Right cardiac atrium (tissue), 5 donors: ENCODE results near the gene BAG3. TPM values are rescaled to one million over a fixed set of nuclear protein-coding genes. Genes with fewer than 3 reads are reported as not detected.
A peak's percentile ranks its signal among the peaks of the same experiment; 100 is the strongest.
"Not testable (repeated sequence)": the region's sequence is repeated elsewhere in the genome, so short reads cannot be mapped to it uniquely, and the experiment has no call there.

ENCODE experiments used
- ATAC-seq, 2 donors: fragments of 200-7000 bp; cut with Tn5 transposase; one replicate each; pipeline versions ENCODE4 v1.8.0 to v1.9.1; 2020; ENCODE audit warnings: moderate library complexity in 2 of 2, mild to moderate bottlenecking in 1 of 2
- DNase-seq, 3 donors: peaks; one replicate each; pipeline ENCODE4 v3.0.0-alpha.2; 2020
- H3K27ac ChIP-seq: one replicate; pipeline ENCODE4 v1.5.1; 2013; ENCODE audit warnings: mild to moderate bottlenecking, low read length, control low read depth, moderate library complexity
- H3K27me3 ChIP-seq: one replicate; pipeline ENCODE4 v1.6.1; 2013; ENCODE audit not compliant: control insufficient read depth, insufficient read depth
- H3K4me1 ChIP-seq: one replicate; pipeline ENCODE4 v1.6.1; 2013; ENCODE audit warnings: low read length; ENCODE audit not compliant: control insufficient read depth, insufficient read depth
- H3K4me3 ChIP-seq: one replicate; pipeline ENCODE4 v1.5.1; 2013; ENCODE audit warnings: low read length, control low read depth
- H3K9me3 ChIP-seq: one replicate; pipeline ENCODE4 v1.6.1; 2013; ENCODE audit warnings: low read length; ENCODE audit not compliant: control insufficient read depth
- WGBS: extraction: QIAGEN DNeasy Blood & Tissue Kit; methylation state at CpG from one replicate; pipeline ENCODE4 v1.1.7; 2013; 5-methylcytosine and 5-hydroxymethylcytosine counted together
- intact Hi-C, 4 donors: fragments of 100-400 bp; cut with DNase I; formaldehyde crosslinking; loops; one replicate each; pipeline versions ENCODE4 v1.11.0 to v1.14.0; 2022 to 2023
- polyA plus RNA-seq: library from polyadenylated mRNA; stranded (reverse); fragments of 200-250 nt; gene quantifications from one replicate; pipeline ENCODE4 v1.2.3, GENCODE V29; 2013
- total RNA-seq, 4 donors: library from RNA; stranded (reverse); fragmentation: NEBNext Ultra II Directional; extraction: Animal tissue kit (Norgen Biotek cat#: 25700); gene quantifications; one replicate each; pipeline ENCODE4 v1.2.1, GENCODE V29; 2021
- donor health status: healthy with polysubstance abuse.
- donor health status: DM: no; HTN: yes; CAD: no.
- donor health status: DM: no; HTN: no; CAD: no.
- donor health status: DM: no; HTN: yes; CAD: no; lungs with severe emphysema.
- donor health status: DM: yes; HTN: yes; CAD: no.

Gene BAG3
- total and polyA plus RNA-seq, 5 donors = 111 to 166 (median 134) TPM

GRCh38 chr10:119654540-119654939, 3.4 kb downstream of the BAG3 start:
- WGBS = 47% methylated on average over 6 of the region's 6 CpGs
- peak; percentile 10 to 45 for ATAC-seq
- peak; percentile 53 to 70 (median 63) for DNase-seq
- Histone ChIP-seq H3K9me3 (no peaks in the 10 kb centered on the region), H3K4me1 (peaks cover 19% of the 10 kb centered on the region), H3K27ac (peak overlapping the region; percentile 83), H3K27me3 (no peaks in the 10 kb centered on the region), H3K4me3 (no peak overlapping the region)
- intact Hi-C loops = no loop called here

GRCh38 chr10:119655566-119656001, 4.4 kb downstream of the BAG3 start:
- Histone ChIP-seq H3K4me1 (peaks cover 19% of the 10 kb centered on the region), H3K27me3 (no peaks in the 10 kb centered on the region), H3K27ac (peak overlapping the region; percentile 85), H3K4me3 (no peak overlapping the region), H3K9me3 (no peaks in the 10 kb centered on the region)
- WGBS = 19% methylated on average over 11 of the region's 11 CpGs
- intact Hi-C loops = no loop called here
- ATAC-seq = peak in 1 of 2 donors; percentile 57
- DNase-seq = peak; percentile 62 to 73 (median 67)

DNA sequence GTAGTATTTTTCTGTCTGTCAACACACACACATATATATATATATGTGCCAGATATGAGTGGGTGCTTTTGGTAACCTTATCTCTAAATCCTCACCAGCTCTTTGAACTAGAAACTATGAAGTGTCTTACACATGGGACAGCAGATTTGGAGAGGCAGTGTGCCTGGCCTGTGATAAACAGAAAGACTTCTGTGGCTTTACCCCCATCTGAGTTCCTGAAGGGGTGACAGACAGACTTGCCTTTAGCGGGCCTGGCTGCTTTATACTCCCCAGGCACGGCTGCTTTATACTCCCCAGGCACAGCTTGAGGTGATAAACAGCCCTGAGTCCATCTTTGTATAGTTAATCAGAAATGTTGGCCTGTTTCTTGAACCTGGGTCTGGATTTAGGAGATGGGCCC, 5.6 kb downstream of the BAG3 start:
- intact Hi-C loops = no loop called here
- Histone ChIP-seq H3K9me3 (no peaks in the 10 kb centered on the region), H3K27me3 (no peaks in the 10 kb centered on the region), H3K4me3 (no peak overlapping the region), H3K27ac (peak overlapping the region; percentile 93), H3K4me1 (peaks cover 19% of the 10 kb centered on the region)
- WGBS = 54% methylated on average over 2 of the region's 2 CpGs
- no peak for ATAC-seq
- DNase-seq = no peak

DNA sequence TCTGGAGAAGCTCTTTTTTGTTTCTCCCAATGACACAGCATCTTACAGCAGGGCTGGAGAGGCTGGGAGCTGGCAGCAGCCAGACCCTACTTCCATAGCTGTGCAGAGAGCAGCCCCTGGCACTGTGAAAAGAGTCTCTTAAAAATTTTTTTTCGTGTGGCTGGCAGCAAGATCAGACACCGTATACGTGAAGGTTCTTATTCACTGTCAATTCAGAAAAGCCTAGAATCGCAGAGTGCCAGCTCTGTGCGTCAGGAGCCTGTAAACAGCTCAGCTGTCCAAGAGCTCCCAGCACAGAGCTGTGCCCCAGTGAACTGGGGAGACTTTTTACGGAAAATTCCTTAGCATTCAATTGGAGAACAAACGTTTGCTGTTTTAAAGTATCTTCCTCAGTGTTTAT, 6.5 kb downstream of the BAG3 start:
- Histone ChIP-seq H3K9me3 (no peaks in the 10 kb centered on the region), H3K4me1 (peaks cover 21% of the 10 kb centered on the region), H3K27me3 (no peaks in the 10 kb centered on the region), H3K4me3 (no peak overlapping the region), H3K27ac (peak overlapping the region; percentile 93)
- WGBS = 36% methylated on average over 7 of the region's 7 CpGs
- DNase-seq = no peak
- intact Hi-C loops = no loop called here
- no peak for ATAC-seq

GRCh38 chr10:119658274-119658673, 7.1 kb downstream of the BAG3 start:
- H3K27ac ChIP-seq = peak overlapping the region; percentile 89
- no peak overlapping the region for H3K4me3 ChIP-seq
- no peaks in the 10 kb centered on the region for H3K27me3 ChIP-seq
- H3K4me1 ChIP-seq = peaks cover 21% of the 10 kb centered on the region
- peak; percentile 90 to 95 for ATAC-seq
- 29% methylated on average over 13 of the region's 13 CpGs for WGBS
- intact Hi-C loops = no loop called here
- H3K9me3 ChIP-seq = no peaks in the 10 kb centered on the region
- peak; percentile 88 to 93 (median 91) for DNase-seq

DNA sequence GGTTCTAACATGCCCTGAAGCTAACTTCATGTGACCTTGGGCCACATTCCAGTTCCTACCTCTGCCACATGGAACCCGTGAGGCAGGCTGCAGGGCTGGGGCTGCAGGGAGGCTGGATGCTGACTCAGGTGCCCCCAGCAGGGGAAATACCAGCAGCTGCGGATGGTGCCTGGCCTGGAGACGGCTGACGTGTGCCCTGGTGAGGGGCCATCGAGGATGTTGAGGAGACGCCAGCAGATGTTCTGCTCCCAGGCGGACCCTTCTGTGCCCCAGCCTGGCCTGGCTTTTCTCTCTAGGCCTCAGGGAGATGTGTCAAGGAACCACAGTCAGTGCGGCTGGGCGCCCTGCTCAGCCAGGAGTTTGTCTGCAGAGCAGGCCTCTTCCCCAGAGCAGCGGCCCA, 8.8 kb downstream of the BAG3 start:
- peak overlapping the region; percentile 83 for H3K27ac ChIP-seq
- 78% methylated on average over 10 of the region's 10 CpGs for WGBS
- peaks cover 17% of the 10 kb centered on the region for H3K4me1 ChIP-seq
- ATAC-seq (no peak), DNase-seq (peak in 1 of 3 donors; percentile 50)
- H3K9me3 ChIP-seq = no peaks in the 10 kb centered on the region
- intact Hi-C loops = no loop called here
- no peak overlapping the region for H3K4me3 ChIP-seq
- H3K27me3 ChIP-seq = no peaks in the 10 kb centered on the region

GRCh38 chr10:119662076-119662605, 11.0 kb downstream of the BAG3 start:
- H3K27me3 ChIP-seq, ATAC-seq, DNase-seq, H3K9me3 ChIP-seq, intact Hi-C loops, H3K4me3 ChIP-seq: not testable (repeated sequence)
- 94% methylated on average over 7 of the region's 7 CpGs for WGBS
- Histone ChIP-seq H3K4me1 (peaks cover 22% of the 10 kb centered on the region), H3K27ac (peak overlapping the region; percentile 18)

DNA sequence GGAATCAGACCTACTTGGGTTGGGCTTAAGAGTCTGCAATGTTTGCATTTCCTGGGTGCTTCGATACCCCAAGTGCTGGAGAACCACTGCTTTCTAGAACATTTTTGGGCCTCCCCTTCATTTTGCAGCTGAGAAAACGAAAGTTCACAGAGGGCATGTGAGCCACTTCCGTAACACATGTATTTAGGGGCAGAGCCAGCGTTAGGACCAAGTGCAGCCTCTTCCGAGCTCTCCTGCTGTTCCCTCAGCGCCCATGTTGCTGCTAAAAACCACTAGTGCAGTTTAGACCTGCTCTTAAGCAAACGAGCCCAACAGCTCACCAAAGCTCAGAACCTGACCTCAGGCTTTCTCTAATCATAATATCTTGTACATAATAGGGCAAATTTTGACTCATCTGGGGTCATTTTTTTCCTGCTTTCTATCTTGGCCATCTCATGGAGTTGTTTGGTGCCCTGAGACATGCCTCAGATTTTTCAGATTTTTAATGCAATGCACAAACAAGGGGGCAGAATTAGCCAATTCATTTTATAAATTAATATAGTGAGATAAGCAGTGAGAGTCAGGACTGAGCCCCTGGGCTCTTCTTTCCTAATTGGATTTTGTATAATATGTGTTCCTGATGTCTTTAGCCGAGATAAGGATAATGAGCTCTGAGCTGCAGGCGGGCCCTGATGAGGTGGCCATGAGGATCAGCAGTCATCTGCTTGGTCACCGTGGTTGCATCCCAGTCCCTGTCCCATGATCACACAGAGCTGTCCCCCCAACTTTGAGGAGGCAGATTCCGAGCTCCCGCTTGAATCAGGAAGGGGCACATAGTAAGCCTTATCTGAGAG, 12.9 kb downstream of the BAG3 start:
- H3K9me3 ChIP-seq = no peaks in the 10 kb centered on the region
- 60% methylated on average over 12 of the region's 12 CpGs for WGBS
- DNase-seq = no peak
- H3K27me3 ChIP-seq = no peaks in the 10 kb centered on the region
- intact Hi-C loops = no loop called here
- H3K4me1 ChIP-seq = peaks cover 23% of the 10 kb centered on the region
- no peak overlapping the region for H3K4me3 ChIP-seq
- peak overlapping the region; percentile 76 for H3K27ac ChIP-seq
- ATAC-seq = no peak

DNA sequence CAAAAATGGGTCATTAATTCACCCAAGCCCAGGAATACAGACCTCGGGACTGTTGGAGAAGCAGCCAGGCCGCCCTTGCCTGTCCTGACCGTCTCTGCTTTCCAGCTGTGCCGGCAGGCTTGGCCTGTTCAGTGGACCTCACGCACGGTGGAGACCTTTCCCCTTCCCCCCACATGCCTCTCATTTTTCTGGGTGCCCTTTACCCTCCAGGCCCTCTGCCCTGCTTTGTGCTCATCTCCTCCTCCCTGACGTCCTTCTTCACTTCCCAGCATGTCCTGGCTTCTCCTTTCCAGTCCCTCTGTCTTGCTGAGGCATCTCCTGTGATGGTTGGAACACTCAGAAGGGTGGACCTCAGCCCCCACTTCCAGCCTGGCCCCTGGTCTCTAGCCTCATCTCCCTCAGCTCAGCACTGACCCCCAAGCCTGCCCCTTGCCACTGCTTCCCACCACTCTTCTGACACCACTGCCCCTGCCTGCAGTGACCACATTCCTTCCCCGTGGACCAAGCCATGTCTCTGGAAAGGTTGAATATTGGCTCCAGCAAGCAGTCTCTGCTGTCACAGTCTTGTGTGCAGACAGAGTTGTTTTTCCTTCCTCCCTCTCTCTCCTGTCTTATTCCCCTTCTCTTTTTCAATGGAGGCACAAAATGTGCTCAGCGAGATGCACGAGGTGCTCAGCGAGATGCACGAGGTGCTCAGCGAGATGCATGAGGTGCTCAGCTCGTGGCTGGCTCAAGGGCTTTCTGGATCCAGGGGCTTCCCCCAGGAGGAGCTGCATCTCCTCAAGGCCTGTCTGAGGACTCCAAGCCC, 14.9 kb downstream of the BAG3 start:
- 62% methylated on average over 14 of the region's 14 CpGs for WGBS
- Histone ChIP-seq H3K9me3 (no peaks in the 10 kb centered on the region), H3K27me3 (no peaks in the 10 kb centered on the region), H3K4me1 (peaks cover 26% of the 10 kb centered on the region), H3K4me3 (no peak overlapping the region), H3K27ac (peak overlapping the region; percentile 56)
- intact Hi-C loops = no loop called here
- ATAC-seq = no peak
- no peak for DNase-seq

- H3K4me3 ChIP-seq = no peak overlapping the region
- H3K27ac ChIP-seq = peak overlapping the region; percentile 56
- 95% methylated on average over 2 of the region's 2 CpGs for WGBS
Observed at GRCh38 chr10:119666709-119667004, 15.5 kb downstream of the BAG3 start.

More at GRCh38 chr10:119666709-119667004, 15.5 kb downstream of the BAG3 start:
- DNase-seq = no peak
- intact Hi-C loops = no loop called here
- ATAC-seq = no peak
- Histone ChIP-seq H3K27me3 (no peaks in the 10 kb centered on the region), H3K9me3 (no peaks in the 10 kb centered on the region), H3K4me1 (peaks cover 26% of the 10 kb centered on the region)
